Measurements from ENCODE around the gene EPHA2.

EPHA2 gene

GRCh38 chr1:16087733-16088132, 68.1 kb downstream of the EPHA2 start:
- TF ChIP-seq CTCF (IDR thresholded peaks at IDR 0.05; ENCODE audit: borderline replicate concordance, extremely low read depth, low read length, poor library complexity, severe bottlenecking) (no peak), EZH2 (IDR thresholded peaks at IDR 0.05; ENCODE audit: borderline replicate concordance, low read depth, low read length, severe bottlenecking) (no peak)
- Histone ChIP-seq H3K4me1 (ENCODE audit: insufficient read depth, low read length) (no peaks in the 10 kb centered on the region), H3K27ac (ENCODE audit: low read length) (no peak overlapping the region), H3K4me3 (ENCODE audit: low read depth in 1 of 2, low read length in 2 of 2) (no peak overlapping the region), H3K4me2 (ENCODE audit: insufficient read depth, low read length) (no peak overlapping the region), H3K79me2 (ENCODE audit: insufficient read depth, low read length) (no peaks in the 10 kb centered on the region), H3K9me3 (ENCODE audit: insufficient read depth, low read length, severe bottlenecking) (no peaks in the 10 kb centered on the region), H3K9ac (ENCODE audit: low read depth, low read length) (no peak overlapping the region), H3K27me3 (ENCODE audit: insufficient read depth, low read length, poor library complexity) (no peaks in the 10 kb centered on the region), H2AFZ (ENCODE audit: low read depth, low read length) (no peak overlapping the region), H3K36me3 (ENCODE audit: insufficient read depth, low read length) (no peaks in the 10 kb centered on the region), H4K20me1 (ENCODE audit: insufficient read depth, low read length) (0 out of 2 replicates have a peak, but pooled peaks cover 8% of the 10 kb centered on the region)
- no peak for DNase-seq
- ATAC-seq (ENCODE audit: insufficient read depth, low read depth), result no peak

DNA sequence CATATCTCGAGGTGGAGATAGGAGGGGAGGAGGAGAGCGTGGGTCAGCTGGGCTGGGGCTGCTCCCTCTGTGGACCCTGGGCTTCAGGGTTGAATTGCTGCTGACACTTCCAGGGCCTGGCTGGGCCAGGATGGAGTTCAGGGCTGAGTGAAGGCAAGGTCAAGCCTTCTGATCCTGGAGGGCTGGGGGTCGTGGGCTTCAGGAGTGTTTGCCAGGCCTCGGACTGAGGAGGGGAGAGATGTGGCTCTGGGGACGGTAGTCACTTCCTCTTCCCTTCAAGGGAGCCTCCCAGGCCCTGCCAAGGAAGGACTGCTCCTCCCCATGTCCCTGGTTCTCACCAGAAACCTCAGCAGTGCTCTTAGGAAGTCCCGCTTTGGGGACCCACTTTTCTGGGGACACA, 70.3 kb downstream of the EPHA2 start:
- ATAC-seq (ENCODE audit: insufficient read depth, low read depth) (no peak), DNase-seq (no peak)
- H3K4me2 ChIP-seq (ENCODE audit: insufficient read depth, low read length), result no peak overlapping the region
- H2AFZ ChIP-seq (ENCODE audit: low read depth, low read length), result no peak overlapping the region
- H3K27ac ChIP-seq (ENCODE audit: low read length), result no peak overlapping the region
- no peaks in the 10 kb centered on the region for H3K79me2 ChIP-seq (ENCODE audit: insufficient read depth, low read length)
- no peaks in the 10 kb centered on the region for H3K4me1 ChIP-seq (ENCODE audit: insufficient read depth, low read length)
- TF ChIP-seq EZH2 (IDR thresholded peaks at IDR 0.05; ENCODE audit: borderline replicate concordance, low read depth, low read length, severe bottlenecking), result no peak
- TF ChIP-seq CTCF (IDR thresholded peaks at IDR 0.05; ENCODE audit: borderline replicate concordance, extremely low read depth, low read length, poor library complexity, severe bottlenecking), result no peak
- no peaks in the 10 kb centered on the region for H3K36me3 ChIP-seq (ENCODE audit: insufficient read depth, low read length)
- no peak overlapping the region for H3K9ac ChIP-seq (ENCODE audit: low read depth, low read length)
- H3K27me3 ChIP-seq (ENCODE audit: insufficient read depth, low read length, poor library complexity), result no peaks in the 10 kb centered on the region
- 0 out of 2 replicates have a peak, but pooled peaks cover 5% of the 10 kb centered on the region for H4K20me1 ChIP-seq (ENCODE audit: insufficient read depth, low read length)
- H3K9me3 ChIP-seq (ENCODE audit: insufficient read depth, low read length, severe bottlenecking), result no peaks in the 10 kb centered on the region
- no peak overlapping the region for H3K4me3 ChIP-seq (ENCODE audit: low read depth in 1 of 2, low read length in 2 of 2)

DNA sequence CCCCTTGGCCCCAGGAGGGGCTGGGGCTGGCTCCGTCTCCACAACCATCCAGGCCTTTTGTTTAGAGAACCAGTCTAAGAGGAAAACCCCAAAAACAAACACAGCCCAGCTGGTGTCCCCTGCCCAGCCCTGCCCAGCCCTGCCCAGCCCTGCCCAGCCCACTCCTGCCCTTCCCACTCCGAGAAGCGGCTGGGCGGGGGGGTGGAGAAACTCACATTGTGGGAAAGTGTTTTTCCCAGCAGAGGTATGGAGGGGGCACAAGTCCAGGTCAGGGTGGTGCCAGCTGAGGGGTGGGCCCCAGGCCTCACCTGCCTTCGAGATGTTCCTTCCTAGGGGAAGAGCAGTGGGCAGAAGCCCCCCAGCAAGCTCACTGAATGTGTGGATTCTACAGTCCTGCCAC, 72.4 kb downstream of the EPHA2 start:
- 0 out of 2 replicates have a peak, but pooled peaks cover 5% of the 10 kb centered on the region for H4K20me1 ChIP-seq (ENCODE audit: insufficient read depth, low read length)
- H3K79me2 ChIP-seq (ENCODE audit: insufficient read depth, low read length), result no peaks in the 10 kb centered on the region
- no peak overlapping the region for H3K4me2 ChIP-seq (ENCODE audit: insufficient read depth, low read length)
- no peak overlapping the region for H2AFZ ChIP-seq (ENCODE audit: low read depth, low read length)
- H3K9ac ChIP-seq (ENCODE audit: low read depth, low read length), result no peak overlapping the region
- H3K4me1 ChIP-seq (ENCODE audit: insufficient read depth, low read length), result peaks cover 6% of the 10 kb centered on the region
- DNase-seq (no peak), ATAC-seq (ENCODE audit: insufficient read depth, low read depth) (no peak)
- no peak overlapping the region for H3K27ac ChIP-seq (ENCODE audit: low read length)
- H3K4me3 ChIP-seq (ENCODE audit: low read depth in 1 of 2, low read length in 2 of 2), result no peak overlapping the region
- TF ChIP-seq EZH2 (IDR thresholded peaks at IDR 0.05; ENCODE audit: borderline replicate concordance, low read depth, low read length, severe bottlenecking) (no peak), CTCF (IDR thresholded peaks at IDR 0.05; ENCODE audit: borderline replicate concordance, extremely low read depth, low read length, poor library complexity, severe bottlenecking) (no peak)
- H3K27me3 ChIP-seq (ENCODE audit: insufficient read depth, low read length, poor library complexity), result no peaks in the 10 kb centered on the region
- H3K36me3 ChIP-seq (ENCODE audit: insufficient read depth, low read length), result no peaks in the 10 kb centered on the region
- H3K9me3 ChIP-seq (ENCODE audit: insufficient read depth, low read length, severe bottlenecking), result no peaks in the 10 kb centered on the region

Data from DND-41 (cell line).